Measurements from ENCODE around the gene SULF2.

Gene SULF2

GRCh38 chr20:47736570-47737152, 48.6 kb downstream of the SULF2 start:
- no peak for DNase-seq (ENCODE audit: low spot score)

GRCh38 chr20:47735412-47736400, 49.6 kb downstream of the SULF2 start:
- DNase-seq (ENCODE audit: low spot score): no peak

- no peak for DNase-seq (ENCODE audit: low spot score)
Measured at GRCh38 chr20:47734870-47735269, 50.4 kb downstream of the SULF2 start.

DNA sequence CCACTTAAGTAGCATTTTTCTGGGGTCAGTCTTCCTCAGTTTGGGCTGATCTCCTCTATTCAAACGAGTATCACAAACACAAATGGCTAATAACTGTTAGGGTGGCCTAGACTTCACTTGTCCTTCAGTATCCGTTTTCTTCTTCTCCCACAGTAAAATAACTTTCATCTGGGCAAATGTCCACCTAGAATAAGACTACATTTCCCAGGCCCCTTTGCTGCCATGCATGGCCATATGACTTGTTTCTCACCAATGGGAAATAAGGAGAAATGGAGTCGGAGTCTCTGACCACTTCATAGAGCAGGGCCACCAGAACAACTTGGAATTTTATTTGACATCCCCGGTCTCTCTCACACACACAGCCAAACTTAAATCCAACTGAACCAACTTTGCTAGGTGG, 51.4 kb downstream of the SULF2 start:
- DNase-seq (ENCODE audit: low spot score): no peak

GRCh38 chr20:47730744-47731143, 54.5 kb downstream of the SULF2 start:
- DNase-seq (ENCODE audit: low spot score): no peak

DNA sequence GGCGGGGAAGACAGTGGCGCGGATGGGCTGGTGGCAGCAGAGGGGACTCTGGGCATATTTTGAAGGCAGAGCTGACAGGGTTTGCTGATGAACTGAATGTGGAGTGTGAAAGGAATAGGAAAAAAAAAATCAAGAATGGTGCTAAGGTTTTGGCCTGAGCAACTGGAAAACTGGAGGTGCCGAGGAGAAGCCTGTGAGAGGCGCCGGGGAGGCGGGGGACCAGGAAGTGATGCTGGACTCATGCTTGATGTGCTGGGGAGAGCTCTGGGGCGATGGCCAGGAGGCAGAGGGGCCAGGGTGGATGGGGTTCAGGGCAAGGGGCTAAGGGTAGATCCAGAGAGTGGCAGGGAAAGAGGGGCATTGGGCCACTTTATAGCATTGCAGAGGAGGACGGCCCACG, 55.8 kb downstream of the SULF2 start:
- DNase-seq (ENCODE audit: low spot score): no peak

DNA sequence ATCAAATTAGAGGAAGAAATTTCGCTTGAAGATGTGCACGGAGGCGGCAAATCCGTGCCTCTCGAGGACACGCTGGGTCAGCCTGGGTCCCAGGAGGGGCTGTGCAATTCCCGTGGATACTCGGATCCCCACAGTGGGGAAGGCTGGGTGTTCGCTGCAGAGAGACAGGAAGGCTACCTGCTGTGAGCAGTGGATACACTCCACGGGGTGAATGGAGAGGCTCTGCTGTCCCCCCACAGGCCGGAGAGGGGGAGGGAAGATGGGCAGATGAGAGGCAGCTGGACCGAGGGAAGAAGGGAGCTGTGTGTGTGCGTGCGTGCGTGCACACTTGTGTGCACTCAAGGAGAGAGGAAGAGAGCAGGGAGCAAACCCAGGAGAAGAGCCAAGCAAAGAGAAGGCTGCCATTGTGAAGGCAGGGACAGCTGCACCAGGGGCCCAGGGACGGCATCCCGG, 57.3 kb downstream of the SULF2 start:
- DNase-seq (ENCODE audit: low spot score): no peak

DNA sequence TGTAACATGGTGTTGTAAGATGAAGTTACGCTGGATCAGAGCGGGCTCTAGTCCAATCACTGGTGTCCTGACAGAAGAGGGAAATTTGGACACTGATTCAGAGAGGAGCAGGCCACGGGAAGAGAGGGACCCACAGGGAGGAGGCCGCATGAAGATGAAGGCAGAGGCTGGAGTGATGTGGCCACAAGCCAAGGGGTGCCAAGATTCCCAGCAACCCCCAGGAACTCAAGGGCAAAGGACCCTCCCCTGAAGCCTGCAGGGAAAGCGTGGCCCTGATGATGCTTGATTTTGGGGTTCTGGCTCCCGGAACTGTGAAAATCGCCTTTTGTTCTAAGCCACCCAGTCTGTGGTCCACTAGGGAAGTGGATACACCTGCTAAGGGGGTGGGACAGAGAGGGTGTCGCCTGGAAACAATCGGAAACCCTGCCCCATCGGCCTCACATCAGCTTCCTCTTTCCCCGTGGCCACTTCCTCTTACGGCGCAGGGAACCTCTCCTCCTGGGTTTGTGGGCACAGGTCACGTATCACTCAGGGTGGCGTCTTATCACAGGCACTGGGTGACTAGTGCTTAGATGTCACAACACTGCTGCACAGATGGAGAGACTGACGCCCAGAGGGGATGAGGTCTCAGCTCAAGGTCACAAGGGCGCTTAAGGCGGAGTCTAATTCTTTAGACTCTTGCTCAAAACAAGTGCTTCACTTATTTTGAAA, 58.0 kb downstream of the SULF2 start:
- DNase-seq (ENCODE audit: low spot score): no peak

DNA sequence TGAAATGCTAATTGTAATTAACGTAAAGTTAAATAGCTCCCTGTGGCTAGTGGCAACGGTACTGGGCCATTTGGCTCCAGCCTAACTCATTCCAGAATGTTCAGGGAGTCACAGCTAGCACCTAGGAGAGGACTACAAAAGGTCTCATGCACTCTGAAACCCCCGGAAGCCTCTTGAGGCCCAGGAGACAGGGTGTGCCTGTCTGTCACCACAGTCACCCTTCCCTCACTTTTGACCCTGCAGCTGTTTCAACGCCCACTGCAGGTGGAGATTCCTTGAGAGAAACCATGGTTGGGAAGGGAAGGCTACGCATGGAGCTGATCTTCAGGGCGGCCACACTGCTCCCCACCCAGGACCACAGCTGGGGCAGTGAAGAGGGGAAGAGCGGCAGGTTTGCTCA, 58.6 kb downstream of the SULF2 start:
- DNase-seq (ENCODE audit: low spot score): no peak

GRCh38 chr20:47725248-47725973, 59.9 kb downstream of the SULF2 start:
- DNase-seq (ENCODE audit: low spot score): peak; percentile 100

DNA sequence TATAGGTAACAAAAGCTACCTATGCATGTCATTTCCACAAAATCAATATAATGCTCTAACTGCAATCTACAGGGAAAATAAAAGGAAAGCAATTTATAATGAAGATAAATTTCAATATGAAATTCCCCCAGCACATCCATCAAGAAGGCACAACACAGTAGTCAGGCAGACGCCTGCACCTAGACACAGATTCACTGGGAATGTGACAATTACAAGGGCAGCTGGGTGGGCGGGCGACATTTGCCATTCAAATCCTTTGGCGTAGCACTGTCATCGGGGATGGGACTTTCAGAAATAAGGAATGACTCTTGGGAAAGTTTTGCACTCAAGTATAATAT, 60.4 kb downstream of the SULF2 start:
- no peak for DNase-seq (ENCODE audit: low spot score)

DNA sequence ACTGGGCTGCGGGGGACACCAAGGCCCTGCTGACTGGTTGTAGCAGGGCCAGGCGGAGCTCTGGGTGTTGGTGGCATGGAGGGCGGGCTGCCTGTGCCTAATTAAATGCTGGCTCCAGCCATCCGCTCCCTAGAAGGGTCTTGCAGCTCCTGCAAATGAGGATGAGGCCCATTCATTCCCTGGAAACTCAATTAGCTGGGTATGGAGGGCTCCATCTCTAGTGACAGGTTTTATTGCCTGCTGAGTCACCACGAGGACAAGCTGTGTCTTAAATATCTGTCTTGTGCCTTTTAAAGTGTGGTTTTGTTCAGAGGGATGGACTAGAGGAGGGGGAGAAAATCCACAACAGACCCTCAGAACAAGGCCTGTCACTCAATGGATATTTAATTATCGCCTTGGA, 60.9 kb downstream of the SULF2 start:
- no peak for DNase-seq (ENCODE audit: low spot score)

DNA sequence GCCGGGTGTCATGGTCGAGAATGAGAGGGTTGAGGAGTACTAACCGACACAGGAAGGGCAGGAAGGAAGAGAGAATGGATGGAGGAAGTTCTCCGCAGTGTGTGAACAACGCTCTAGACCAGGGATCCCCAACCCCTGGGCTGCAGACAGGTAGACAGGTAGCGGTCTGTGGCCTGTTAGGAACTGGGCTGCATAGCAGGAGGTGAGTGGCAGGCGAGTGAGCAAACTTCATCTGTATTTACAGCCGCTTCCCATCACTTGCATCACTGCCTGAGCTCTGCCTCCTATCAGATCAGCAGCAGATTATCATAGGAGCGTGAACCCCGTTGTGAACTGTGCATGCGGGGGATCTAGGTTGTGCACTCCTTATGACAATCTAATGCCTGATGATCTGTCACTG, 62.0 kb downstream of the SULF2 start:
- DNase-seq (ENCODE audit: low spot score): no peak

DNA sequence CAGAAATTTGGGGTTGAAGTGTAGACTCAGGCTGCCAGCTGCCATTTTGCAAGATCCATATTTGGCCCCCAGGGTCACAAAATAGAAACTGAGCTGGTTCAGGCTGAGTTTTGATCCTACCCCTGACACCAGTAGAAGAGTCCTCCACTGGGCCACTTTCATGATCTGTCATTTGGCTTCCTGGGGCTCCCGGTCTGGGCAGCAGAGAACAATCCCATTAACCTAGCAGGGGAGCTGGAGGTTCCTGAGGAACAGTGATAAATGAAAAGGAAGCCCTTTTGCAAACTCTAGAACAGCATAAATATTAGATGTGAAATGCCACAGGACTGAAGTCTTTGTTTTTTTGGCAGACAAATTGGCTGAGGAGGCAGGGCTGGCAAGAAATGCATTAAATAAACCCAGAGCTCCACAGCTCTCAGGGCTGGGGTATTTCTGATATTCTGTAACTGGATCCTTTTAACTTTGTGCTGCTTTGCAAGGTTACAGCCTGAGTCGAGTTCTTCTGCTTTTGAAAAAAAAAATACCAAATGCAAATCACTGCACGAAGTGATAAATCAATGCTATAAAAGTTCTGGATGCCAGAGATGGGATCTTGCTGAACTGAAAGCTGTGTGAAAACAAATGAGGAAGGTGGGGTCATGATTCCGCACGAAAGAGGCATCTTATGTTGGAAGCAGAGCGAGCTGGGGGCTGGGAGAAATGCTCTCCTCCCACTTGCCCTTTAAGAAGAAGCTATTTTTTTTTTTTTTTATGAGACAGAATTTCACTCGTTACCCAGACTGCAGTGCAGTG, 64.4 kb downstream of the SULF2 start:
- DNase-seq (ENCODE audit: low spot score): no peak

DNA sequence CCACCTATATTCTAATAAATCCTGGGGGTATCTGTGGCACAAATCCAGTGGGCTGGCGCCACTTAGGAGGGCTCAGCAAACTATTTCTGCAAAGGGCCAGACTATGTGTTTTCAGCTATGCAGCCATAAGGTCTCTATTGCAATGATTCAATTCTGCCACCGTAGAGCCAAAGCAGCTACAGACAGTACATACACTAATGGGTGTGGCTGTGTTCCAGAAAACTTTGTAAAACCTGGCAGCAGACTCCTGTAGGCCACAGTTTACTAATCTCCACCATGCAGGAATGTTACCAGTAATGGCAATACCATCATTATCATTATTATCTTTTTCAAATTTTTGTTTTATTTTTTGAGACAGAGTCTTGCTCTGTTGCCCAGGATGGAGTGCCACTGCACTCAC, 65.7 kb downstream of the SULF2 start:
- DNase-seq (ENCODE audit: low spot score): no peak

DNA sequence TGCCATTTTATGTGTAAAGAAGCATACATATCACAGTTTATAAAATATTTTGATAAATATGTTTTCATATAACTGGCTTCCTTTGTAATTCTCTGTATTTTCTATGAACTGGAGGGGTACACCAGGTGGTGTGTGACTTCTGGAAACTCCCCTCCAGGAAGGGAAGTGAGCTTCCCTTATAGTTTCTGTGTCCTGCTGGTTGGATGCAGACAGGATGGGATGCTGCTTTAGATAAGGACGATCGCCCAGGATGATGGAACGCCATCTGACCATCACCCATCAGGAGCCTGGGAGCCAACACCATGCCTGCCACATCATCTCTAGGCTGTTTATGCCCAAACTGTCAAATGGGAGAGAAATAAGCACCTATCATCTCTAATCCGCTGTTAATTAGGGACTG, 66.1 kb downstream of the SULF2 start:
- no peak for DNase-seq (ENCODE audit: low spot score)

DNA sequence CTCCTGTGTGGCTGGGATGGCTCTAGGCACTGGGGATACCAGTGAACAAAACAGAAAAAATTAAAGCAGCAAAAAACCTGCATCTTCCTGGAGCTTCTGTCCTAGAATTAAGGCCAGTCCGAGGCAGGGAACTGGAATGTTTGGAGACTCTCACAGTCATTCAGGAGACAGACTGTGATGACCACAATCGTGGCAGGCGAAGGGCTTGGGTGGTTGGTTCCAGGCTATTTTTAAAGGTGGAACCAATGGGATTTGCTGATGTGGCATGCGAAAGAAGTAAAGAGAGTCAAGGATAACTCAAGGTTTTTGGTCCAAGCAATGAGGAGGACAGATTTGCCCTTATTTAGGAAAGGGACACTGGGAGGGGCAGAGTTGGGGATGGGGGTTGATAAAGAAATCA, 66.9 kb downstream of the SULF2 start:
- DNase-seq (ENCODE audit: low spot score): no peak

DNA sequence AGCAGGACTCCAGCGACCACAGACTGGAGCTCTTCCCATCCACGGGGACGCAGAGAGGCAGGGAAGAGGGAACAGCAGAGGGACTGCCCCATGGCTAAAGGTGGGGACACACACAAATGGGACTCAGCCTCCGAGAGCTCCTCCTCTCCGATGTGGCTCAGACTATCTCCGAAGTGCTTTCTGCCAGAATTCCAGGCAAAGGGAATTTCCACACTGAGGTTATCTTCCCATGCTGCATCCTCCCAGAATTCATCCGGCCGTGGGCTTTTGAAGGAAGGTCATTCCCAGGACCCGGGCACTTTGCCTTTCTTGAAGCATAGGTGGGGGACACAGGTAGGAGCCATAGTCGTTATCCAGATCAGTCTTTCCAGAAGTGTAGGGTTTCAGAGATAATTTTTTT, 67.9 kb downstream of the SULF2 start:
- DNase-seq (ENCODE audit: low spot score): no peak

GRCh38 chr20:47713878-47714450, 71.3 kb downstream of the SULF2 start:
- no peak for DNase-seq (ENCODE audit: low spot score)

GRCh38 chr20:47713163-47713562, 72.1 kb downstream of the SULF2 start:
- no peak for DNase-seq (ENCODE audit: low spot score)

Measured in HuH-7.5 (cell line).